ENCODE measurements around the gene LSS.
"Not testable (repeated sequence)": the region's sequence is repeated elsewhere in the genome, so short reads cannot be mapped to it uniquely, and the experiment has no call there.

LSS gene

GRCh38 chr21:46202592-46203202, 25.9 kb downstream of the LSS start:
- no peak for DNase-seq

DNA sequence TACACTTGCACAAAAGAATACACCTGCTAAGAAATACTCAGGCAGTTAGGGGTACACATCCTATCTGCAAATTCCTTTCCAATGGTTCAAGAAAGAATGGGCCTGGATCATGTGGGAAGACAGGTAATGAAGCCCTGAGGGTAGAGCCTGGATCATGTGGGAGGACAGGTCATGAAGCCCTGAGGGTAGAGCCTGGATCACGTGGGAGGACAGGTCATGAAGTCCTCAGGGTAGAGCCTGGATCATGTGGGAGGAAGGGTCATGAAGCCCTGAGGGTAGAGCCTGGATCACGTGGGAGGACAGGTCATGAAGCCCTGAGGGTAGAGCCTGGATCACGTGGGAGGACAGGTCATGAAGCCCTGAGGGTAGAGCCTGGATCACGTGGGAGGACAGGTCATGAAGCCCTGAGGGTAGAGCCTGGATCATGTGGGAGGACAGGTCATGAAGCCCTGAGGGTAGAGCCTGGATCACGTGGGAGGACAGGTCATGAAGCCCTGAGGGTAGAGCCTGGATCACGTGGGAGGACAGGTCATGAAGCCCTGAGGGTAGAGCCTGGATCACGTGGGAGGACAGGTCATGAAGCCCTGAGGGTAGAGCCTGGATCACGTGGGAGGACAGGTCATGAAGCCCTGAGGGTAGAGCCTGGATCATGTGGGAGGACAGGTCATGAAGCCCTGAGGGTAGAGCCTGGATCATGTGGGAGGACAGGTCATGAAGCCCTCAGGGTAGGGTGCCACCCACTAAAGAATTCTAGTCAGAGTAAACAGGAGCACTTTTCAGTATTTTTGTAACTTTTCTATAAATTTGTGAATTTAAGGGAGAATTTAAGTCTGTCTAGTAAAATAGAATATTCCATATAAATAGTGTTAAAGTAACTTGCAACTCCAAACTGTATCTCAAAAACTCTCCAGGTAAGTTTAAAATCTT, 27.4 kb downstream of the LSS start:
- not testable (repeated sequence) for DNase-seq

GRCh38 chr21:46199436-46200373, 28.9 kb downstream of the LSS start:
- no peak for DNase-seq

- DNase-seq, result no peak
Observed at GRCh38 chr21:46196733-46197132, 31.8 kb downstream of the LSS start.

DNA sequence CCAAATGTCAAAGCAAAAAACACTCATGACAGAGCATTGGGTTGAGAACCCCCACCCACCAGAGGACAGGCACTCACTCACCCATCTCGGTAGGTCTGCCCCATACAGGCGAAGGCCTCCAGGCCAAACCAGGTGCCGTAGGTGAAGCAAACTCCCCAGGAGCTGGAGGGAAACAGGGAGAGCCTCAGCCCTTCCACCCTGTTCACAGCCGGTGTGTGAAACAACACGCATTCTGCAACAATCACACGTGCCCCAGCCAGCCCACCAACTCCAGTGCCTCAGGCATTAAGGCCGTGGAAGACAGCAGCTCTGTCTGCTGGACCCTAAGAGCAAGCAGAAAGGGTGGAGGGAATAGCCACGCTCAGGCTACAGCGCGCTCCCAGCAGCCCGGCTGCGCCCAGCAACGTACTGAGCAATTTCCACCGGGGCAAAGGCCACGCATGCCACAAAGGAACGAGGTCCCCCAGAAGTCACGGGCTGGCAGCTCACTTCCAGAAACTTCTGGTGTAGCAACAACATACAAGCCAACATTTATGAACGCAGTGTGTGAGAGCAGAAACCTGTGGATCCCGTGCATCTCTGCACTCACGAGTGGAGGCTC, 32.9 kb downstream of the LSS start:
- no peak for DNase-seq

- DNase-seq, result no peak
Observed at GRCh38 chr21:46194374-46195334, 33.9 kb downstream of the LSS start.

GRCh38 chr21:46193829-46194373, 34.7 kb downstream of the LSS start:
- DNase-seq, result no peak

- no peak for DNase-seq
Observed at GRCh38 chr21:46191686-46192575, 36.6 kb downstream of the LSS start.

DNA sequence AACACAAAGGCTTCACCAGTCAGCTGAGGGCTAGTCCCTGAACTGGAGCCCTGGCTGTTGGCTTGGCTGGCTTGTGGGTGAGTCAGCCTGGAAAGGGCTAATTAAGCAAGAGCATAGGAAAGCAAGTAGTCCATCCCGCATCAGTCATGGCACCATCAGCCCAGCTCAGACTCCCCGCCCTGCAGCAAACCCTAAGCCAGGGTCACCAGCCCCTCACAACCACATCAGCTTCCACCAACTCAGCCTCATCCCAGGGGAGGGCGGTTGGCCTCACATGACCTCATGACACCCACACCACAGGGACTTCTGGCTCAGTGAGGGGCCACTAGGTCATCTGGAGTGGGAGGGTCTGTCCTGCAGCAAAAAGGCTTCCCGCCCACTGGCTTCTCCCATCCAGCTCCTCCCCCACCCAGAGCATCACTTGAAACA, 37.3 kb downstream of the LSS start:
- peak; percentile 60 to 73 (median 62) for DNase-seq

DNA sequence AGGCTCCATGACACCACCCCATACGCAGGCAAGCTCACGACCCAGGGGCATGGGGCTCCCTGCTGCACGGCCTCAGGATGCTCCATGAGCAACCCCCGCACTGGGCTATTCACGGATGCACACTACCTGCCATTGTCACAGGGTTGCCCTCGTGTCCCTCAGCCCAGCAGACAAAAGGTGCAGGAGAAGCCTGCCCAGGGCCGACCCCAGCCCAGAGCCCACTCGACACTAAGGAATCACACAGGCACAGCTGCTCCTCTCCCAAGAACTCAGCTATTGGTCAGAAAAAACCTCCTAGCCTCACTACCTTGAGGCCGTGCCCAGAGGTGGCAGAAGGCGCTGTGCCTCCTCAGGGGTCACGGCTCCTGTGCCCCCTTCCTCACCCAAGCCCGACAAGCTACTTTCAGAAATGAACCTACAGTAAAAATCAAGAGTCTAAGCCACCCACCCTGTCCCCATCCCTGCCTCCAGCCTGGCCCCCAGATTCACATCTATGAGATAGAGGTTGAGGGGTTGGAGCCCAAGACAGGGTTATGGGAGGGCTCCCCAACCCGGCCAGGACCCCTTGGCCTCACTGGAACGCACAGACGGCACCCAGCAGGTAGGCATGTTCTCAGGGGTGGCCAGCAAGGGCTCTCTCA, 38.0 kb downstream of the LSS start:
- no peak for DNase-seq

- DNase-seq, result no peak
Observed at GRCh38 chr21:46189959-46190490, 38.5 kb downstream of the LSS start.

GRCh38 chr21:46189213-46189958, 39.2 kb downstream of the LSS start:
- no peak for DNase-seq

DNA sequence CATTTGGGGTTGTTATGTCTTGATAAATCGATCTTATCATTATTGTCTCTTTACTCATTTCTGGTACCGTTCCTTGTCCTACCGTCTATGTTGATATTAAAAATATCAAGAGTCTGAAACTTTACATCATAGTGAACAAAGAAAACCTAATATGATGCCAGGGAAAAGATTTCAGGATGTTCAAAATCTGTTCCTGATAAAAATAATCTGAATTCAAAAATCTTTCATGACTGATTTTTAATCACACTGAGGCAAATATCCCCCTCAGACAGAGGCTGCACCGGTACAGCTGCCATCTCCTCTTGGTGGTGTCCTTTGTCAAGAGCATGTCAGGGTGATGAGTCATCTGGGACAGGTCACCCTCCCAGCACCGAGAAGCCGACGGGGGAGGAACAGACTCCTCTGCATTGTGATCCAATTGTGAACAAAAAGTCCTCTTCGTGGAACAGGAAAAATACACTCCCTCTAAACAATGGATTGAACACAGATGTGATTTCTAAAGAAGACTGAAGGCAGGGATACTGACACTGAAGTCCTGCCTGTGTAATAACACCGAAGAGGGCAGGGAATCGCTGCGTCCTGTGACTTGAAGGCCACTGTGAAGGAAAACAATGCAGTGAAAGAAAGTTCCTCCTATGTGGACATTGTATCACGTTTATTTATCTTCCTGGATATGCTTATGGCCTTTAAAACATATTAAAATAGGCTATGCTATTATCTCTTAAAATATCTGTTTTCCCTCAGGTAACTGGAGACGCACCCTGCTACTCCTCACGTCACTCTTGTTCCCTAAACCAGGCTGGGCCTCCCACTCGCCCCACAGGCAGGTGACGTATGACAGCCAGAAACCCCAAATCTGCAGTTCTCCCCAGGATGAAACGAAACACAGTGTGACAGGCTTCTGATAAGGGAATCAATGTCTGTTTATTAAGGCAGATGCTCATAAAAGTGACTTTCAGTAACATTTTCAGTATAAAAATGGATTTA, 40.1 kb downstream of the LSS start:
- DNase-seq, result peak; percentile 75 to 77 (median 77)

DNA sequence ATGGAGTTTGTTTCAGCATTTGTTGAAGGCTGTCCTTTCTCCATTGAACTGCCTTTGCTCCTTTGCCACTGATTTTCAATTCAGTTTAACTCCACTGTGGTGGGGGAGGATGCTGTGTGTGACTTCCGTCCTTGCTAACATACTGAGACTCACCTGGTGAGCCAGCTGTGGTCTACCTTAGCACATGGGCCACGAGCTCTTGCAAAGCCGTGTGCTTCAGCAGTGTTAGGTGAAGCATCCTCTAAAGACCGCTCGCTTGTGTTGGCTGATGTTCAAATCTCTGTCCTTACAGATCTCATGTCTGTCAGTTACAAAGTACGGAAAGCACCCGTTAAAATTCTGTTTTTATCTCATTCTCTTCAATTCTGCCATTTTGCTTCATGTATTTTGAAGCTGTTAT, 40.8 kb downstream of the LSS start:
- no peak for DNase-seq

GRCh38 chr21:46187261-46187660, 41.3 kb downstream of the LSS start:
- no peak for DNase-seq

DNA sequence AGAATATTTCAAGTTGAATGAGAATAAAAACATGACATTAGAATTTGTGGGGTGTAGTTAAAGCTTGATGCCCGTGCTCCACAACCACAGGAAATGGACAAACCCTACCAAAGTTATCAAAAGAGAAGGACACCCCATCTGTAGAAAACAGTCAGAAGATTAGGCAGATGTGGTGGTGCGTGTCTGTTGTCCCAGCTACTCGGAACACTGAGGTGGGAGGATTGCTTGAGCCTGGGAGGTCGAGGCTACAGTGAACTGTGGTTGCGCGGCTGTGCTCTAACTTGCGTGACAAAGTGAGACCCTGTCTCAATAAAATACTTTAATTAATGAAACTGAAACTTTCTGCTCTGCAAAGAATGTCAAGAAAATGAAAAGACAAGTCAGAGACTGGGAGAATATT, 42.9 kb downstream of the LSS start:
- no peak for DNase-seq

Data from suppressor macrophage treated with lipopolysaccharide for 1 hour (primary cell).